Mesothelial cell of epicardium (in vitro differentiated cells): ENCODE data around the gene PTPRJ. TPM values are rescaled to one million over a fixed set of nuclear protein-coding genes. Genes with fewer than 3 reads are reported as not detected.

Experiments
- DNase-seq, 2 experiments: peaks; one replicate each; pipeline ENCODE4 v3.0.0; 2021; ENCODE audit warnings: low spot score in 2 of 2; ENCODE audit not compliant: unreplicated experiment in 2 of 2
- H3K27ac Mint-ChIP-seq: 2 replicates; pipeline ENCODE4 v1.8.0; 2021; ENCODE audit warnings: mixed read lengths
- H3K27me3 Mint-ChIP-seq: 2 replicates; pipeline ENCODE4 v1.8.0; 2021; ENCODE audit warnings: low read depth, mixed read lengths
- H3K36me3 Mint-ChIP-seq: 2 replicates; pipeline ENCODE4 v1.8.0; 2021; ENCODE audit warnings: mixed read lengths
- H3K4me1 Mint-ChIP-seq: 2 replicates; pipeline ENCODE4 v1.8.0; 2021; ENCODE audit warnings: mixed read lengths
- H3K4me3 Mint-ChIP-seq: 2 replicates; pipeline ENCODE4 v1.8.0; 2021; ENCODE audit warnings: mild to moderate bottlenecking, moderate library complexity, mixed read lengths
- H3K9me3 Mint-ChIP-seq: 2 replicates; pipeline ENCODE4 v1.8.0; 2021; ENCODE audit warnings: mixed read lengths
- CTCF ChIP-seq: fragments of 200-600 bp; sonication (generic); IDR thresholded peaks from one replicate; pipeline ENCODE4 v1.5.0; 2021; ENCODE audit warnings: antibody characterized with exemption; ENCODE audit not compliant: unreplicated experiment
- total RNA-seq: library from RNA; stranded (reverse); gene quantifications from 3 replicates; pipeline ENCODE4 v1.2.1, GENCODE V29; 2021

The PTPRJ gene
- total RNA-seq, 1 donor from 2014 or later: 26.2 TPM

GRCh38 chr11:48066881-48067800 lies 86.8 kb downstream of the PTPRJ start:
- Mint-ChIP-seq H3K27ac (peak overlapping the region; percentile 93), H3K4me1 (peaks cover 30% of the 10 kb centered on the region), H3K36me3 (peaks cover 8% of the 10 kb centered on the region), H3K4me3 (no peak overlapping the region), H3K9me3 (no peaks in the 10 kb centered on the region), H3K27me3 (no peaks in the 10 kb centered on the region)
- no peak for TF ChIP-seq CTCF
- DNase-seq: no peak

GRCh38 chr11:48073031-48073861 lies 92.9 kb downstream of the PTPRJ start:
- Mint-ChIP-seq H3K9me3 (no peaks in the 10 kb centered on the region), H3K36me3 (peaks cover 5% of the 10 kb centered on the region), H3K27ac (no peak overlapping the region), H3K4me1 (no peaks in the 10 kb centered on the region), H3K27me3 (no peaks in the 10 kb centered on the region), H3K4me3 (no peak overlapping the region)
- TF ChIP-seq CTCF: no peak
- DNase-seq: no peak

- no peaks in the 10 kb centered on the region for H3K9me3 Mint-ChIP-seq
These were observed 94.2 kb downstream of the PTPRJ start for GRCh38 chr11:48074425-48075181.

GRCh38 chr11:48075637-48076036 lies 95.3 kb downstream of the PTPRJ start:
- Mint-ChIP-seq H3K9me3 (no peaks in the 10 kb centered on the region), H3K27me3 (no peaks in the 10 kb centered on the region), H3K27ac (no peak overlapping the region), H3K36me3 (no peaks in the 10 kb centered on the region), H3K4me3 (no peak overlapping the region), H3K4me1 (no peaks in the 10 kb centered on the region)
- TF ChIP-seq CTCF: no peak
- no peak for DNase-seq

More at GRCh38 chr11:48074425-48075181, 94.2 kb downstream of the PTPRJ start:
- Mint-ChIP-seq H3K27ac (no peak overlapping the region), H3K4me1 (no peaks in the 10 kb centered on the region), H3K36me3 (no peaks in the 10 kb centered on the region), H3K27me3 (no peaks in the 10 kb centered on the region), H3K4me3 (no peak overlapping the region)
- TF ChIP-seq CTCF: no peak
- DNase-seq: no peak

GRCh38 chr11:48077251-48077650 lies 96.9 kb downstream of the PTPRJ start:
- Mint-ChIP-seq H3K27ac (no peak overlapping the region), H3K9me3 (no peaks in the 10 kb centered on the region), H3K27me3 (peaks cover 1% of the 10 kb centered on the region), H3K4me1 (no peaks in the 10 kb centered on the region), H3K36me3 (no peaks in the 10 kb centered on the region), H3K4me3 (no peak overlapping the region)
- TF ChIP-seq CTCF: no peak
- DNase-seq: no peak
